GM18951 (cell line): ENCODE measurements around the gene FBXW11.
"Not testable (repeated sequence)": the region's sequence is repeated elsewhere in the genome, so short reads cannot be mapped to it uniquely, and the experiment has no call there.

Experiments used
- POLR2A ChIP-seq: IDR thresholded peaks from 4 replicates; pipeline ENCODE4 v1.6.1; 2011; ENCODE audit warnings: mild to moderate bottlenecking; ENCODE audit not compliant: insufficient read length, insufficient read depth; ENCODE audit errors: extremely low read depth
- in situ Hi-C: fragments of 300-500 bp; cut with MboI; formaldehyde crosslinking; loops from one replicate; pipeline ENCODE4 v1.12.0; 2022; ENCODE audit warnings: low sequenced_read_pairs, mixed read lengths, inconsistent platforms; ENCODE audit not compliant: unreplicated experiment

Gene FBXW11

GRCh38 chr5:171899792-171900191 is 106.6 kb downstream of the FBXW11 start:
- in situ Hi-C loops, result loop anchor here (10.0 kb wide), 2 partner anchors 415 to 475 kb away; no protein-coding TSS in a partner anchor
- no peak for TF ChIP-seq POLR2A

- in situ Hi-C loops, result no loop called here
- no peak for TF ChIP-seq POLR2A
These were observed 107.6 kb downstream of the FBXW11 start for GRCh38 chr5:171898879-171899278.

- no peak for TF ChIP-seq POLR2A
- in situ Hi-C loops, result no loop called here
These were observed 108.1 kb downstream of the FBXW11 start for GRCh38 chr5:171898386-171898785.

GRCh38 chr5:171897231-171897630 is 109.2 kb downstream of the FBXW11 start:
- TF ChIP-seq POLR2A, result no peak
- in situ Hi-C loops, result no loop called here

GRCh38 chr5:171895081-171895480 is 111.4 kb downstream of the FBXW11 start:
- in situ Hi-C loops, result no loop called here
- no peak for TF ChIP-seq POLR2A

GRCh38 chr5:171893290-171893886 is 113.0 kb downstream of the FBXW11 start:
- in situ Hi-C loops, result no loop called here
- TF ChIP-seq POLR2A, result no peak

- TF ChIP-seq POLR2A, result no peak
- in situ Hi-C loops, result no loop called here
These were observed 114.8 kb downstream of the FBXW11 start for GRCh38 chr5:171891595-171891994.

- in situ Hi-C loops, result no loop called here
- TF ChIP-seq POLR2A, result no peak
These were observed 115.3 kb downstream of the FBXW11 start for GRCh38 chr5:171891150-171891549.

GRCh38 chr5:171888051-171888481 is 118.4 kb downstream of the FBXW11 start:
- in situ Hi-C loops, result no loop called here
- no peak for TF ChIP-seq POLR2A

GRCh38 chr5:171886037-171886436 is 120.4 kb downstream of the FBXW11 start:
- in situ Hi-C loops, result not testable (repeated sequence)

- TF ChIP-seq POLR2A, result no peak
- in situ Hi-C loops, result no loop called here
These were observed 124.3 kb downstream of the FBXW11 start for GRCh38 chr5:171882118-171882517.

- in situ Hi-C loops, result no loop called here
- no peak for TF ChIP-seq POLR2A
These were observed 132.2 kb downstream of the FBXW11 start for GRCh38 chr5:171874234-171874633.

GRCh38 chr5:171872666-171873065 is 133.8 kb downstream of the FBXW11 start:
- in situ Hi-C loops, result no loop called here
- no peak for TF ChIP-seq POLR2A

- TF ChIP-seq POLR2A, result no peak
- in situ Hi-C loops, result no loop called here
These were observed 134.7 kb downstream of the FBXW11 start for GRCh38 chr5:171871711-171872110.

- TF ChIP-seq POLR2A, result no peak
- in situ Hi-C loops, result no loop called here
These were observed 136.5 kb downstream of the FBXW11 start for GRCh38 chr5:171869956-171870355.
